K562 (cell line): ENCODE data around the gene SOAT1. TPM values are rescaled to one million over a fixed set of nuclear protein-coding genes. Genes with fewer than 3 reads are reported as not detected.

Source experiments
- ARID1B ChIP-seq: fragments of 450-650 bp; IDR thresholded peaks from 2 replicates; pipeline ENCODE4 v1.6.1; 2016; ENCODE audit warnings: antibody characterized with exemption, mild to moderate bottlenecking, inconsistent platforms
- HMBOX1 ChIP-seq: sonication (generic); IDR thresholded peaks from 2 replicates; pipeline ENCODE4 v1.6.1; 2016
- IRF2 ChIP-seq: sonication (generic); formaldehyde crosslinking; IDR thresholded peaks from 2 replicates; pipeline ENCODE4 v1.8.1; 2022; ENCODE audit warnings: mild to moderate bottlenecking, missing genetic modification reagents
- MAFG ChIP-seq: fragments of 450-650 bp; conservative IDR thresholded peaks from 2 replicates; pipeline ENCODE4 v1.6.1; 2016; ENCODE audit warnings: missing genetic modification characterization, missing compliant biosample characterization
- MLLT1 ChIP-seq, 2 experiments: fragments of 450-650 bp; IDR thresholded peaks; 2 replicates each; pipeline ENCODE4 v1.6.1; 2016
- NFIX ChIP-seq: fragments of 250-450 bp; sonication (Bioruptor Pico); IDR thresholded peaks from 2 replicates; pipeline ENCODE4 v1.4.0; 2020; ENCODE audit warnings: low read depth, mild to moderate bottlenecking, moderate library complexity
- PTTG1 ChIP-seq: fragments of 450-650 bp; IDR thresholded peaks from 2 replicates; pipeline ENCODE4 v1.6.1; 2016; ENCODE audit warnings: low read depth, mild to moderate bottlenecking, missing genetic modification characterization, missing compliant biosample characterization
- TSC22D4 ChIP-seq: fragments of 450-650 bp; IDR thresholded peaks from 2 replicates; pipeline ENCODE4 v1.6.1; 2016; ENCODE audit warnings: missing genetic modification characterization, missing biosample characterization, control low read depth
- ZC3H8 ChIP-seq: fragments of 450-650 bp; IDR thresholded peaks from 2 replicates; pipeline ENCODE4 v1.6.1; 2017
- ZNF444 ChIP-seq: fragments of 250-450 bp; sonication (Bioruptor Pico); IDR thresholded peaks from 2 replicates; pipeline ENCODE4 v1.4.0; 2020; ENCODE audit warnings: mild to moderate bottlenecking, moderate library complexity
- ZNF561 ChIP-seq: fragments of 450-650 bp; formaldehyde crosslinking; conservative IDR thresholded peaks from 2 replicates; pipeline ENCODE4 v1.4.0; 2020; ENCODE audit warnings: mild to moderate bottlenecking, moderate library complexity
- ZNF592 ChIP-seq: fragments of 450-650 bp; IDR thresholded peaks from 2 replicates; pipeline ENCODE4 v1.6.1; 2017; ENCODE audit warnings: antibody characterized with exemption, mild to moderate bottlenecking
- ZNF717 ChIP-seq: fragments of 250-450 bp; sonication (Bioruptor Pico); IDR thresholded peaks from 2 replicates; pipeline ENCODE4 v1.5.0; 2021
- polyA plus RNA-seq, 8 experiments: library from polyadenylated mRNA; depleted of rRNA in 4 of 8; stranded (reverse) in 5 of 8; unstranded in 3 of 8; fragments of >200 nt; fragmentation: Nextera tagmentation in 2 of 8; fragmentation: Illumina TruSeq in 1 of 8; extraction: Ambion mirVana in 2 of 8; extraction: Trizol in 1 of 8; gene quantifications; 2 replicates each; pipeline versions ENCODE4 v1.2.1 to v1.2.3, GENCODE V29; 2011 to 2014; ENCODE audit warnings: inconsistent platforms in 1 of 8, missing spikeins in 1 of 8
- total RNA-seq, 7 experiments: library from RNA; depleted of rRNA in 6 of 7; stranded (reverse); fragments of >200 nt in 6 of 7; fragmentation: Illumina TruSeq in 2 of 7; extraction: Trizol in 2 of 7; gene quantifications; 2 replicates each; pipeline versions ENCODE4 v1.2.1 to v1.2.3, GENCODE V29; 2011 to 2021; ENCODE audit warnings: low replicate concordance in 1 of 7

SOAT1 gene
- total and polyA plus RNA-seq, 9 of the 15 experiments (the other 6 are each of a cell fraction or from before 2014, with no cell fraction given): 5.5 to 29.1 (median 17.3) TPM

- TF ChIP-seq IRF2 (CRISPR knock-in tag) (no peak), ZNF444 (CRISPR knock-in tag) (no peak), TSC22D4 (tag) (no peak), HMBOX1 (no peak), ZNF592 (0 out of 2 replicates have a peak, but pooled peaks have one; percentile 44), NFIX (CRISPR knock-in tag) (no peak), ZC3H8 (no peak), ARID1B (0 out of 2 replicates have a peak, but pooled peaks have one; percentile 23), MLLT1 (IDR thresholded peaks at IDR 0.05) (no peak), ZNF561 (CRISPR knock-in tag) (no peak), MAFG (tag) (peak; percentile 96), PTTG1 (no peak), ZNF717 (CRISPR knock-in tag) (no peak)
These were observed 11.9 kb downstream of the SOAT1 start (continued) for GRCh38 chr1:179305450-179305849.
